WTC11 (cell line): Measurements from ENCODE around the gene PPM1E. TPM values are rescaled to one million over a fixed set of nuclear protein-coding genes. Genes with fewer than 3 reads are reported as not detected.

ENCODE experiments used
- ATAC-seq: fragments of 200-7000 bp; cut with Tn5 transposase; 2 replicates; pipeline ENCODE4 v1.10.0; 2021; ENCODE audit warnings: mild to moderate bottlenecking, moderate library complexity
- CTCF ChIA-PET: fragments of 300-600 bp; sonication (Branson Sonifier 250); formaldehyde crosslinking; loops from one replicate; lab custom pipeline; 2021; ENCODE audit warnings: antibody characterized with exemption; lab: Charles Lee
- POLR2A ChIA-PET: fragments of 350-600 bp; sonication (Branson Sonifier 250); formaldehyde crosslinking; loops from one replicate; lab custom pipeline; 2021; ENCODE audit warnings: antibody characterized with exemption; lab: Charles Lee
- DNase-seq: peaks from one replicate; pipeline ENCODE4 v3.0.0; 2021; ENCODE audit warnings: low spot score
- H3K27ac Mint-ChIP-seq: 2 replicates; pipeline ENCODE4 v1.8.0; 2021; ENCODE audit warnings: mixed read lengths
- H3K27me3 Mint-ChIP-seq: 2 replicates; pipeline ENCODE4 v1.8.0; 2021; ENCODE audit warnings: low read depth, mild to moderate bottlenecking, moderate library complexity, mixed read lengths
- H3K36me3 Mint-ChIP-seq: 2 replicates; pipeline ENCODE4 v1.8.0; 2021; ENCODE audit warnings: mixed read lengths
- H3K4me1 Mint-ChIP-seq: 2 replicates; pipeline ENCODE4 v1.8.0; 2022; ENCODE audit warnings: mixed read lengths
- H3K4me3 Mint-ChIP-seq: 2 replicates; pipeline ENCODE4 v1.8.0; 2021; ENCODE audit warnings: mild to moderate bottlenecking, moderate library complexity, mixed read lengths
- H3K9me3 Mint-ChIP-seq: 2 replicates; pipeline ENCODE4 v1.8.0; 2021; ENCODE audit warnings: mixed read lengths
- AR ChIP-seq: fragments of 250-450 bp; sonication (Bioruptor Pico); IDR thresholded peaks from 2 replicates; pipeline ENCODE4 v1.9.0; 2021; ENCODE audit warnings: mild to moderate bottlenecking
- CREB1 ChIP-seq: sonication (generic); formaldehyde crosslinking; IDR thresholded peaks from 2 replicates; pipeline ENCODE4 v1.8.0; 2023; ENCODE audit warnings: mild to moderate bottlenecking, missing genetic modification reagents
- CREM ChIP-seq: sonication (generic); formaldehyde crosslinking; IDR thresholded peaks from 2 replicates; pipeline ENCODE4 v1.8.1; 2022; ENCODE audit warnings: mild to moderate bottlenecking, missing genetic modification reagents, moderate library complexity
- E2F4 ChIP-seq: sonication (generic); formaldehyde crosslinking; IDR thresholded peaks from 2 replicates; pipeline ENCODE4 v1.8.1; 2022; ENCODE audit warnings: low read depth, mild to moderate bottlenecking, moderate library complexity, missing genetic modification reagents, borderline replicate concordance
- ELF4 ChIP-seq: sonication (generic); formaldehyde crosslinking; IDR thresholded peaks from 2 replicates; pipeline ENCODE4 v1.8.1; 2022; ENCODE audit warnings: low read depth, mild to moderate bottlenecking, moderate library complexity, missing genetic modification reagents
- ETV6 ChIP-seq: sonication (generic); formaldehyde crosslinking; IDR thresholded peaks from 2 replicates; pipeline ENCODE4 v1.8.1; 2022; ENCODE audit warnings: mild to moderate bottlenecking, missing genetic modification reagents
- FOXK1 ChIP-seq: sonication (generic); formaldehyde crosslinking; IDR thresholded peaks from 2 replicates; pipeline ENCODE4 v1.8.0; 2022; ENCODE audit warnings: mild to moderate bottlenecking, moderate library complexity, missing genetic modification reagents
- FOXP1 ChIP-seq: sonication (generic); formaldehyde crosslinking; IDR thresholded peaks from 2 replicates; pipeline ENCODE4 v1.8.0; 2022; ENCODE audit warnings: missing genetic modification reagents, mild to moderate bottlenecking, moderate library complexity, borderline replicate concordance
- MXD4 ChIP-seq: fragments of 250-450 bp; sonication (Bioruptor Pico); IDR thresholded peaks from 2 replicates; pipeline ENCODE4 v1.8.0; 2021; ENCODE audit warnings: mild to moderate bottlenecking, moderate library complexity, borderline replicate concordance
- RELA ChIP-seq: sonication (generic); formaldehyde crosslinking; IDR thresholded peaks from 2 replicates; pipeline ENCODE4 v1.8.1; 2022; ENCODE audit warnings: missing genetic modification reagents, mild to moderate bottlenecking, borderline replicate concordance
- SOX15 ChIP-seq: fragments of 250-450 bp; sonication (Bioruptor Pico); IDR thresholded peaks from 2 replicates; pipeline ENCODE4 v1.9.0; 2021; ENCODE audit warnings: mild to moderate bottlenecking
- TCF7 ChIP-seq: sonication (generic); formaldehyde crosslinking; IDR thresholded peaks from 2 replicates; pipeline ENCODE4 v1.8.0; 2022; ENCODE audit warnings: mild to moderate bottlenecking, low read depth, missing genetic modification reagents, moderate library complexity
- USF1 ChIP-seq: sonication (generic); formaldehyde crosslinking; IDR thresholded peaks from 2 replicates; pipeline ENCODE4 v1.8.0; 2022; ENCODE audit warnings: mild to moderate bottlenecking, missing genetic modification reagents
- USF2 ChIP-seq: sonication (generic); formaldehyde crosslinking; IDR thresholded peaks from 2 replicates; pipeline ENCODE4 v1.8.1; 2023; ENCODE audit warnings: mild to moderate bottlenecking, missing genetic modification reagents, moderate library complexity
- ZNF532 ChIP-seq: fragments of 250-450 bp; sonication (Bioruptor Pico); IDR thresholded peaks from 2 replicates; pipeline ENCODE4 v1.9.0; 2021; ENCODE audit warnings: mild to moderate bottlenecking, borderline replicate concordance
- total RNA-seq: library from RNA; stranded (reverse); gene quantifications from 3 replicates; pipeline ENCODE4 v1.2.3, GENCODE V29; 2021
- TF ChIP-seq, protein P1 (sequence below): sonication (generic); formaldehyde crosslinking; conservative IDR thresholded peaks from 2 replicates; pipeline ENCODE4 v1.8.1; 2022; ENCODE audit warnings: mild to moderate bottlenecking, missing genetic modification reagents
- TF ChIP-seq, protein P2 (sequence below): sonication (generic); formaldehyde crosslinking; IDR thresholded peaks from 2 replicates; pipeline ENCODE4 v1.8.1; 2022; ENCODE audit warnings: mild to moderate bottlenecking, moderate library complexity, missing genetic modification reagents
- TF ChIP-seq, protein P3 (sequence below): sonication (generic); formaldehyde crosslinking; IDR thresholded peaks from 2 replicates; pipeline ENCODE4 v1.8.1; 2023; ENCODE audit warnings: mild to moderate bottlenecking, missing genetic modification reagents, borderline replicate concordance
- TF ChIP-seq, protein P4 (sequence below): sonication (generic); formaldehyde crosslinking; IDR thresholded peaks from 2 replicates; pipeline ENCODE4 v1.8.1; 2023; ENCODE audit warnings: mild to moderate bottlenecking, missing genetic modification reagents

Gene PPM1E
- total RNA-seq, 1 experiment from 2014 or later = 8.1 TPM

- TF ChIP-seq AR = no peak
- TF ChIP-seq SOX15 (CRISPR knock-in tag) = no peak
- no peak for TF ChIP-seq ELF4 (CRISPR knock-in tag)
- TF ChIP-seq USF1 = no peak
- TF ChIP-seq, protein P1, sequence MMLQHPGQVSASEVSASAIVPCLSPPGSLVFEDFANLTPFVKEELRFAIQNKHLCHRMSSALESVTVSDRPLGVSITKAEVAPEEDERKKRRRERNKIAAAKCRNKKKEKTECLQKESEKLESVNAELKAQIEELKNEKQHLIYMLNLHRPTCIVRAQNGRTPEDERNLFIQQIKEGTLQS (CRISPR knock-in tag) = no peak
- no peak for TF ChIP-seq FOXP1 (CRISPR knock-in tag)
Measured at GRCh38 chr17:58875261-58875660, 119.6 kb downstream of the PPM1E start (continued).

- no peak for ATAC-seq
- CTCF ChIA-PET = no interaction called here
- H3K4me3 Mint-ChIP-seq = no peak overlapping the region
- DNase-seq = no peak
- H3K36me3 Mint-ChIP-seq = no peaks in the 10 kb centered on the region
- H3K27ac Mint-ChIP-seq = no peak overlapping the region
- no peaks in the 10 kb centered on the region for H3K27me3 Mint-ChIP-seq
- H3K4me1 Mint-ChIP-seq = no peaks in the 10 kb centered on the region
- no peaks in the 10 kb centered on the region for H3K9me3 Mint-ChIP-seq
- POLR2A ChIA-PET = interaction anchor here (0.6 kb wide), 1 partner anchor 552 kb away, joined by 3 read pairs; no protein-coding TSS in a partner anchor
- TF ChIP-seq ETV6 (no peak), E2F4 (CRISPR knock-in tag) (no peak), CREM (CRISPR knock-in tag) (no peak), ZNF532 (CRISPR knock-in tag) (no peak), MXD4 (CRISPR knock-in tag) (no peak), FOXP1 (CRISPR knock-in tag) (no peak), USF2 (CRISPR knock-in tag) (no peak), FOXK1 (CRISPR knock-in tag) (no peak), TCF7 (no peak), CREB1 (no peak), RELA (no peak)
- TF ChIP-seq, protein P2, sequence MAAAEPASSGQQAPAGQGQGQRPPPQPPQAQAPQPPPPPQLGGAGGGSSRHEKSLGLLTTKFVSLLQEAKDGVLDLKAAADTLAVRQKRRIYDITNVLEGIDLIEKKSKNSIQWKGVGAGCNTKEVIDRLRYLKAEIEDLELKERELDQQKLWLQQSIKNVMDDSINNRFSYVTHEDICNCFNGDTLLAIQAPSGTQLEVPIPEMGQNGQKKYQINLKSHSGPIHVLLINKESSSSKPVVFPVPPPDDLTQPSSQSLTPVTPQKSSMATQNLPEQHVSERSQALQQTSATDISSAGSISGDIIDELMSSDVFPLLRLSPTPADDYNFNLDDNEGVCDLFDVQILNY (CRISPR knock-in tag) = no peak
- TF ChIP-seq, protein P3, sequence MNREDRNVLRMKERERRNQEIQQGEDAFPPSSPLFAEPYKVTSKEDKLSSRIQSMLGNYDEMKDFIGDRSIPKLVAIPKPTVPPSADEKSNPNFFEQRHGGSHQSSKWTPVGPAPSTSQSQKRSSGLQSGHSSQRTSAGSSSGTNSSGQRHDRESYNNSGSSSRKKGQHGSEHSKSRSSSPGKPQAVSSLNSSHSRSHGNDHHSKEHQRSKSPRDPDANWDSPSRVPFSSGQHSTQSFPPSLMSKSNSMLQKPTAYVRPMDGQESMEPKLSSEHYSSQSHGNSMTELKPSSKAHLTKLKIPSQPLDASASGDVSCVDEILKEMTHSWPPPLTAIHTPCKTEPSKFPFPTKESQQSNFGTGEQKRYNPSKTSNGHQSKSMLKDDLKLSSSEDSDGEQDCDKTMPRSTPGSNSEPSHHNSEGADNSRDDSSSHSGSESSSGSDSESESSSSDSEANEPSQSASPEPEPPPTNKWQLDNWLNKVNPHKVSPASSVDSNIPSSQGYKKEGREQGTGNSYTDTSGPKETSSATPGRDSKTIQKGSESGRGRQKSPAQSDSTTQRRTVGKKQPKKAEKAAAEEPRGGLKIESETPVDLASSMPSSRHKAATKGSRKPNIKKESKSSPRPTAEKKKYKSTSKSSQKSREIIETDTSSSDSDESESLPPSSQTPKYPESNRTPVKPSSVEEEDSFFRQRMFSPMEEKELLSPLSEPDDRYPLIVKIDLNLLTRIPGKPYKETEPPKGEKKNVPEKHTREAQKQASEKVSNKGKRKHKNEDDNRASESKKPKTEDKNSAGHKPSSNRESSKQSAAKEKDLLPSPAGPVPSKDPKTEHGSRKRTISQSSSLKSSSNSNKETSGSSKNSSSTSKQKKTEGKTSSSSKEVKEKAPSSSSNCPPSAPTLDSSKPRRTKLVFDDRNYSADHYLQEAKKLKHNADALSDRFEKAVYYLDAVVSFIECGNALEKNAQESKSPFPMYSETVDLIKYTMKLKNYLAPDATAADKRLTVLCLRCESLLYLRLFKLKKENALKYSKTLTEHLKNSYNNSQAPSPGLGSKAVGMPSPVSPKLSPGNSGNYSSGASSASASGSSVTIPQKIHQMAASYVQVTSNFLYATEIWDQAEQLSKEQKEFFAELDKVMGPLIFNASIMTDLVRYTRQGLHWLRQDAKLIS (CRISPR knock-in tag) = no peak
- TF ChIP-seq, protein P4, sequence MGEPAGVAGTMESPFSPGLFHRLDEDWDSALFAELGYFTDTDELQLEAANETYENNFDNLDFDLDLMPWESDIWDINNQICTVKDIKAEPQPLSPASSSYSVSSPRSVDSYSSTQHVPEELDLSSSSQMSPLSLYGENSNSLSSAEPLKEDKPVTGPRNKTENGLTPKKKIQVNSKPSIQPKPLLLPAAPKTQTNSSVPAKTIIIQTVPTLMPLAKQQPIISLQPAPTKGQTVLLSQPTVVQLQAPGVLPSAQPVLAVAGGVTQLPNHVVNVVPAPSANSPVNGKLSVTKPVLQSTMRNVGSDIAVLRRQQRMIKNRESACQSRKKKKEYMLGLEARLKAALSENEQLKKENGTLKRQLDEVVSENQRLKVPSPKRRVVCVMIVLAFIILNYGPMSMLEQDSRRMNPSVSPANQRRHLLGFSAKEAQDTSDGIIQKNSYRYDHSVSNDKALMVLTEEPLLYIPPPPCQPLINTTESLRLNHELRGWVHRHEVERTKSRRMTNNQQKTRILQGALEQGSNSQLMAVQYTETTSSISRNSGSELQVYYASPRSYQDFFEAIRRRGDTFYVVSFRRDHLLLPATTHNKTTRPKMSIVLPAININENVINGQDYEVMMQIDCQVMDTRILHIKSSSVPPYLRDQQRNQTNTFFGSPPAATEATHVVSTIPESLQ (CRISPR knock-in tag) = no peak
Measured at GRCh38 chr17:58884161-58884560, 128.5 kb downstream of the PPM1E start.
